GM19099 (cell line): ENCODE data around the gene CCNL2.

ENCODE experiments used
- POLR2A ChIP-seq: IDR thresholded peaks from 3 replicates; pipeline ENCODE4 v1.6.1; 2011; ENCODE audit warnings: low read depth; ENCODE audit not compliant: insufficient read length; ENCODE audit errors: extremely low read depth

The CCNL2 gene

GRCh38 chr1:1336446-1336845, 62.7 kb downstream of the CCNL2 start:
- no peak for TF ChIP-seq POLR2A

DNA sequence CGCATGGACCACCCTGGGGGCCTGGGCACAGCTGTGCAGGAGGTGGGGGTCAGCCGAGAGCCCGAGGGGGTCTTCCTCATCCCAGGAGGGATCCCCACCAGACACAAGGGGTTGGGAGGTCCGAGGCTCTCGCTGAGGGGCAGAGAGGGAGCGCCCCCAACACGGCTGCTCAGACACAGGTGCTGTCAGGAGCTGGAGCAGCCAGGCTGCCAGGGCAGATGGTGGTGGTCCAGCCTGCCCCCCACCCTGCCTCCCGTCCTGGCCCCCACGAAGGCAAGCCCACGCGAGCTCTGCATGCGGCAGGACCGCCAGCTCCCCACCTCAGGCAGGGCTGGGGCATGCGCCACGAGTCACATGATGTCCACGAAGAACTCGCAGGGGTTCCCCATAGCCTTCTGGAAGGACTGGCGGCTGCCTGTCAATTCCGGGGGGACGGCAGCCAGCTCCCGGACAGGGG, 63.3 kb downstream of the CCNL2 start:
- TF ChIP-seq POLR2A, result no peak
